GM18868 (cell line): ENCODE results near the gene S1PR2.
"Not testable (repeated sequence)": the region's sequence is repeated elsewhere in the genome, so short reads cannot be mapped to it uniquely, and the experiment has no call there.

Experiments used
- ATAC-seq: cut with Tn5 transposase; IDR thresholded peaks from one replicate; pipeline ENCODE4 v1.9.1; 2021; ENCODE audit warnings: mild to moderate bottlenecking, moderate library complexity; ENCODE audit not compliant: unreplicated experiment

Gene S1PR2

GRCh38 chr19:10226376-10227025 lies 4.6 kb downstream of the S1PR2 start:
- no peak for ATAC-seq

GRCh38 chr19:10226021-10226375 lies 5.1 kb downstream of the S1PR2 start:
- no peak for ATAC-seq

GRCh38 chr19:10224337-10224736 lies 6.8 kb downstream of the S1PR2 start:
- no peak for ATAC-seq

GRCh38 chr19:10223488-10224213 lies 7.5 kb downstream of the S1PR2 start:
- ATAC-seq, result no peak

GRCh38 chr19:10222201-10222890 lies 8.8 kb downstream of the S1PR2 start:
- no peak for ATAC-seq

- no peak for ATAC-seq
Observed at GRCh38 chr19:10220695-10221094, 10.4 kb downstream of the S1PR2 start.

- peak; percentile 74 for ATAC-seq
Observed at GRCh38 chr19:10219678-10220077, 11.5 kb downstream of the S1PR2 start.

GRCh38 chr19:10217085-10217484 lies 14.0 kb downstream of the S1PR2 start:
- no peak for ATAC-seq

- ATAC-seq, result no peak
Observed at GRCh38 chr19:10214784-10215183, 16.3 kb downstream of the S1PR2 start.

GRCh38 chr19:10211691-10212090 lies 19.4 kb downstream of the S1PR2 start:
- ATAC-seq, result no peak

GRCh38 chr19:10211061-10211460 lies 20.1 kb downstream of the S1PR2 start:
- ATAC-seq, result no peak

- no peak for ATAC-seq
Observed at GRCh38 chr19:10209315-10209714, 21.8 kb downstream of the S1PR2 start.

- no peak for ATAC-seq
Observed at GRCh38 chr19:10207026-10207425, 24.1 kb downstream of the S1PR2 start.

GRCh38 chr19:10206226-10206885 lies 24.8 kb downstream of the S1PR2 start:
- ATAC-seq, result no peak

- no peak for ATAC-seq
Observed at GRCh38 chr19:10205636-10206035, 25.5 kb downstream of the S1PR2 start.

GRCh38 chr19:10203686-10204085 lies 27.4 kb downstream of the S1PR2 start:
- ATAC-seq, result no peak

GRCh38 chr19:10201176-10201575 lies 30.0 kb downstream of the S1PR2 start:
- no peak for ATAC-seq

- not testable (repeated sequence) for ATAC-seq
Observed at GRCh38 chr19:10200101-10200500, 31.0 kb downstream of the S1PR2 start.

- ATAC-seq, result not testable (repeated sequence)
Observed at GRCh38 chr19:10198889-10199644, 32.1 kb downstream of the S1PR2 start.

- ATAC-seq, result peak; percentile 10
Observed at GRCh38 chr19:10195199-10195519, 36.0 kb downstream of the S1PR2 start.
